ENCODE measurements around the gene INO80.

The INO80 gene

DNA sequence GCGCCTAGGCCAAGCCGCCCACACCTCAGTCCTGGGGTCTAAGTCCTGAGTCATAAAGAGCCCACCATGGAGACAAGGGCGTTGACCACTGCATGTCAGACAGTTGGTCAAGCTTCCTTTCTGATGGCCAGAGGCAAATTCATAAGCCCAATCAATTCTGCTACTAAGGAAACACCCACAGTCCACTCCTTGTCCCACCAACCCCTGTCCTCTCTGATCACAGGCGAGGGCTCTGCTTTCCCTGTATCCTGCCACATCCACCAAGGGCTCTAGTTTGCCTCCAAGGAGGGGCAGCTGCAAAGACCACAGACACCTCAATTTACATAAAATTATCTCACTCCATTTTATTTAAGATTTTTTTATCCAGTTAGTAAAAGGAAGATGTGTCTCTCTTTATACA is 137.5 kb downstream of the INO80 start:
- Histone ChIP-seq H3K36me3 (ENCODE audit: insufficient read depth, low read length) (peaks cover 81% of the 10 kb centered on the region), H3K79me2 (ENCODE audit: insufficient read depth, low read length) (no peaks in the 10 kb centered on the region), H3K9ac (ENCODE audit: low read length) (no peak overlapping the region), H3K9me3 (ENCODE audit: low read length) (no peaks in the 10 kb centered on the region), H3K9me2 (ENCODE audit: low read depth, low read length) (no peaks in the 10 kb centered on the region), H3F3A (ENCODE audit: insufficient read depth, low read length) (no peaks in the 10 kb centered on the region), H3K27me3 (ENCODE audit: insufficient read depth, low read length) (no peaks in the 10 kb centered on the region), H2AFZ (ENCODE audit: low read length) (no peak overlapping the region), H3K4me3 (ENCODE audit: low read depth, low read length, poor library complexity, severe bottlenecking) (no peak overlapping the region), H3K27ac (ENCODE audit: low read depth, low read length, poor library complexity, severe bottlenecking) (no peak overlapping the region), H3K4me1 (ENCODE audit: insufficient read depth, low read length, severe bottlenecking) (no peaks in the 10 kb centered on the region), H4K20me1 (ENCODE audit: insufficient read depth, low read length) (no peaks in the 10 kb centered on the region), H3K4me2 (ENCODE audit: low read length) (no peak overlapping the region)
- TF ChIP-seq, protein P1, sequence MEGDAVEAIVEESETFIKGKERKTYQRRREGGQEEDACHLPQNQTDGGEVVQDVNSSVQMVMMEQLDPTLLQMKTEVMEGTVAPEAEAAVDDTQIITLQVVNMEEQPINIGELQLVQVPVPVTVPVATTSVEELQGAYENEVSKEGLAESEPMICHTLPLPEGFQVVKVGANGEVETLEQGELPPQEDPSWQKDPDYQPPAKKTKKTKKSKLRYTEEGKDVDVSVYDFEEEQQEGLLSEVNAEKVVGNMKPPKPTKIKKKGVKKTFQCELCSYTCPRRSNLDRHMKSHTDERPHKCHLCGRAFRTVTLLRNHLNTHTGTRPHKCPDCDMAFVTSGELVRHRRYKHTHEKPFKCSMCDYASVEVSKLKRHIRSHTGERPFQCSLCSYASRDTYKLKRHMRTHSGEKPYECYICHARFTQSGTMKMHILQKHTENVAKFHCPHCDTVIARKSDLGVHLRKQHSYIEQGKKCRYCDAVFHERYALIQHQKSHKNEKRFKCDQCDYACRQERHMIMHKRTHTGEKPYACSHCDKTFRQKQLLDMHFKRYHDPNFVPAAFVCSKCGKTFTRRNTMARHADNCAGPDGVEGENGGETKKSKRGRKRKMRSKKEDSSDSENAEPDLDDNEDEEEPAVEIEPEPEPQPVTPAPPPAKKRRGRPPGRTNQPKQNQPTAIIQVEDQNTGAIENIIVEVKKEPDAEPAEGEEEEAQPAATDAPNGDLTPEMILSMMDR (IDR thresholded peaks at IDR 0.05; ENCODE audit: low read length), result no peak
- TF ChIP-seq EZH2 (IDR thresholded peaks at IDR 0.05; ENCODE audit: borderline replicate concordance, low read length), result no peak

DNA sequence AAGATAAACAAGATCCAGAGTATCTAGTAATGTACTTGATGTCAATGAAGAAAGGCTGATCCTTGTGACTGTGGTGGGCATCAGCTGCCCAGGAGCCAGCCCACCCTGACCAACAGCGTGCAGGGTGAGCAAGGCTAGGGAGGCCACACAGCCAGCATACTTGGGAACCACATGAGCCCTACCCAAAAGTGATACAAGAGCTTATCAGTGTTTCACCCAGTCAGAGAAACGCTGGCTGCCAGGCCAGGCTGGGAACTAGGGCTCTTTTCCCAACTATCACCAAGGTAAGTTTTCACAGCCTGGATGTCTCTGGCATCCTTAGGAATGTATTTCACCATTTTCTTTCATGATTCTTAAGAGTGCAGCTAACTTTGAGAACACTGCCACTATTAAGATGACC is 137.9 kb downstream of the INO80 start:
- H3K27me3 ChIP-seq (ENCODE audit: insufficient read depth, low read length), result no peaks in the 10 kb centered on the region
- no peak overlapping the region for H3K9ac ChIP-seq (ENCODE audit: low read length)
- H3K36me3 ChIP-seq (ENCODE audit: insufficient read depth, low read length), result peaks cover 76% of the 10 kb centered on the region
- no peak overlapping the region for H3K4me2 ChIP-seq (ENCODE audit: low read length)
- no peaks in the 10 kb centered on the region for H3K4me1 ChIP-seq (ENCODE audit: insufficient read depth, low read length, severe bottlenecking)
- TF ChIP-seq, protein P1 (IDR thresholded peaks at IDR 0.05; ENCODE audit: low read length), result no peak
- H3K9me2 ChIP-seq (ENCODE audit: low read depth, low read length), result no peaks in the 10 kb centered on the region
- H3K27ac ChIP-seq (ENCODE audit: low read depth, low read length, poor library complexity, severe bottlenecking), result no peak overlapping the region
- H3K9me3 ChIP-seq (ENCODE audit: low read length), result no peaks in the 10 kb centered on the region
- no peak overlapping the region for H2AFZ ChIP-seq (ENCODE audit: low read length)
- no peak overlapping the region for H3K4me3 ChIP-seq (ENCODE audit: low read depth, low read length, poor library complexity, severe bottlenecking)
- no peaks in the 10 kb centered on the region for H3K79me2 ChIP-seq (ENCODE audit: insufficient read depth, low read length)
- no peaks in the 10 kb centered on the region for H4K20me1 ChIP-seq (ENCODE audit: insufficient read depth, low read length)
- H3F3A ChIP-seq (ENCODE audit: insufficient read depth, low read length), result no peaks in the 10 kb centered on the region

DNA sequence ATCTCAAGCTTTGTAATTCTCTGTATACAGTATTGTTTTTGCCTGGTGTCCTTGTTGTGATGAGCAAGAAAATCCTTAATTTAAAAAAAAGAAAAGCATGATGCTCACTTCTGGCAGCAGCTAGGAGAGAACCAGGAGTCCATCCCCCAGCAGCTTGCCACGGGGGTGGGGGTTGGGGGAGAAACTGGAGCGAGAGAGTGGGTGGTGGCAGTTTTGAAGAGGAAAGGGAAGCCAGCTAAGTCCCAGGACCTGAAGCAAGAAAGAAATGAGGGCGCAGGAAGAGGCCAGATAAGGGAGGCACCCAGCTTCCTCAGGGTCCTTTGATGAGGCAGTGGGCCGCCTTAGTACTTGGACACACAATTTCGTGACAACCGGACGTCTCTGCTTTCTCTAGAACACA is 139.3 kb downstream of the INO80 start:
- Histone ChIP-seq H3K9ac (ENCODE audit: low read length) (no peak overlapping the region), H3K4me1 (ENCODE audit: insufficient read depth, low read length, severe bottlenecking) (no peaks in the 10 kb centered on the region), H3K27me3 (ENCODE audit: insufficient read depth, low read length) (no peaks in the 10 kb centered on the region), H3F3A (ENCODE audit: insufficient read depth, low read length) (no peaks in the 10 kb centered on the region), H4K20me1 (ENCODE audit: insufficient read depth, low read length) (no peaks in the 10 kb centered on the region), H3K79me2 (ENCODE audit: insufficient read depth, low read length) (no peaks in the 10 kb centered on the region), H3K4me2 (ENCODE audit: low read length) (no peak overlapping the region), H3K9me3 (ENCODE audit: low read length) (no peaks in the 10 kb centered on the region), H3K27ac (ENCODE audit: low read depth, low read length, poor library complexity, severe bottlenecking) (no peak overlapping the region), H3K4me3 (ENCODE audit: low read depth, low read length, poor library complexity, severe bottlenecking) (no peak overlapping the region), H3K9me2 (ENCODE audit: low read depth, low read length) (no peaks in the 10 kb centered on the region), H2AFZ (ENCODE audit: low read length) (no peak overlapping the region), H3K36me3 (ENCODE audit: insufficient read depth, low read length) (peaks cover 63% of the 10 kb centered on the region)
- no peak for TF ChIP-seq EZH2 (IDR thresholded peaks at IDR 0.05; ENCODE audit: borderline replicate concordance, low read length)
- TF ChIP-seq, protein P1 (IDR thresholded peaks at IDR 0.05; ENCODE audit: low read length), result no peak

Measured in OCI-LY1 (cell line).